ENCODE measurements around the gene CALCOCO2.
"Not testable (repeated sequence)": the region's sequence is repeated elsewhere in the genome, so short reads cannot be mapped to it uniquely, and the experiment has no call there.

Gene CALCOCO2

GRCh38 chr17:48830840-48831548 lies at the start of gene CALCOCO2:
TSS of gene CALCOCO2 (plus strand) at chr17:48831035. CDS start at chr17:48841708, 10,673 bp downstream.
- ATAC-seq = peak; percentile 86 to 92

DNA sequence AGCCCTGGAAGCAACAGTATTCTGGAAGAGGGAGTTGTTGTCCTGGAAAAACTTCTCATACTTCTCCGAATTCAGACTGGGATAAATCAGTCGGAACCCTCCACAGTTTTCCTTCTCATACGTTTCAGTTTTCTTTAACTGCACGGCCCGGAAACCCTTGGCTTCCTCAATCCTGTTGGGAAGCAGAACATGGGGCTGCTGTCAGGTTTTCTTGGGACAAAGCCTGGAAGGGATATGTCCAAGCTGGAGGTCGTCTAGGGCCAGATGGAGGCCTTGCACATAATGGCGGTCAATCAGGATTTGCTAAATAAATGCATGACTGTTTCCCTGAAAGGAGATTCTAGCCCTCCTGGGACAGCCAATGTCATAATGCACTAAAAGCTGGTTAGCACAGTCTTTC lies 43.0 kb upstream of the CALCOCO2 start:
- no peak for ATAC-seq

- no peak for ATAC-seq
Measured at GRCh38 chr17:48790607-48791127, 40.2 kb upstream of the CALCOCO2 start.

- ATAC-seq = peak; percentile 60 to 76
Measured at GRCh38 chr17:48791128-48792032, 39.5 kb upstream of the CALCOCO2 start.

GRCh38 chr17:48792033-48792798 lies 38.6 kb upstream of the CALCOCO2 start:
- ATAC-seq = no peak

- ATAC-seq = no peak
Measured at GRCh38 chr17:48795444-48796162, 35.2 kb upstream of the CALCOCO2 start.

DNA sequence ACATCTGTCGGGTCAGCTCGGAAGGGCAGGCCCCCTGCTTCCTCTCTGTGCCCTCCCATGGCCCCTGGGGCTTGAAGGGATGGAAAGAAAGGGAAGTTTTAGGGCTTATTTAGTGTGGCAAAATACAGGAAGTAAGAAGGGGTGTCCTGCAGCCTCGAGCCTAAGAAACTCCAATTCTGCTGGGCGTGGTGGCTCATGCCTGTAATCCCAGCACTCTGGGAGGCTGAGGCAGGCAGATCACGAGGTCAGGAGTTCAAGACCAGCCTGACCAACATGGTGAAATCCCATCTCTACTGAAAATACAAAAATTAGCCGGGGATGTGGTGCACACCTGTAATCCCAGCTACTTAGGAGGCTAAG lies 34.7 kb upstream of the CALCOCO2 start:
- ATAC-seq = not testable (repeated sequence)

DNA sequence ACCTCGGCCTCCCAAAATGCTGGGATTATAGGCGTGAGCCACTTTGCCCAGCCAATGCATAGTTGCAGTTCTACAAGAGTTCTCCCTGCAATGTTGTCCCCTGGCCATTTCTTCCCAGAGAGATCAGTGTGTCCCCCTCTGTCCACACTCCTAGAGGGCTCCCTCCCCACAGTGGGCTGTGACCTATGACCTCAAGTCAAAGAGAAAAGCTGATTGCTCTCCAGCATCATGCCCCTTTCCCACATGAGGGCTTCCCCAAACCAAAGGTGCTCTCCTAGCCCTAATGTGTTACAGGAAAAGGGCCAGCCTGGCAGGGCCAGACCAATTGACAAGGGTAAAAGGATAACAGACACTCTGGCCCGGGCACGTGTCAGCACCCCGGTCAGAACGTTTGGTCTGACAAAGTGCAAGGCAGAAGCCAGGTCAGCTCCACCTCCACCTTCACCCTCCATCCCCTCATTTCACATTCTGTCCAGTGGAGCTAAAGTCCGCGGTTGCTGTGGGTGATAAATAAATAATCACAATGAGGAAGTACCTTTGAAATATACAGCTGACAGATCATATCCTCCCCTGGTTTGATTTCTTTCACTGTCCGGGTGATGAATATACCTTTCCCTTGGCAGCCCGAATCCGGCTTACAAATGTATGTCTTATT lies 31.6 kb upstream of the CALCOCO2 start:
- no peak for ATAC-seq

DNA sequence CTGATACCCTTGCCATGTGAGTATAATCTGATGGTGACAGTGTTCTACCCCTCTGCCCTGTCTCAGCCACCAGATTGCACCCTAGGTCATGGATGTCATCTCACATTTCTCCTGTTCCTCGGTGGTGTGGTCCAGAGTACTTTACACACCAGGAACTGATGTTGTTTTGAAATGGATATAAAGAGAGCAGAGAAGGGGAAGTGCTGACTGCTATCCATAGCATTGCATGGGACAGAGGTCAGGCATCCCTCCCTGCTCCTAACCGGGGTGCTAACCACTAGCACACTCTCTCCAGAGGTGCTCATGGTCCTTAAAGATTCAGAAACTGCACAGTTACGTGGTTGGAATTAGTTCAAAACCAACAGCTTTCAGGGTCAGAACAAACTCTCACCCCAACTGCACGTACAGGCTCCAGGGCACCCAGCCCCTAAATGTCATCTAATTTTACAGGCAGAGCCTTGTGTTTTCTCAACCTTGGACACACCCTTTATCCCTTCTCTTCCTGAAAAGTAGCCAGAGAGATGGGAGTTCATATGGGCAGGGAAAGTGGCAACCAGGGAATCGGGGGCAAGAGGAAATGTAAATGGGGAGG lies 30.1 kb upstream of the CALCOCO2 start:
- no peak for ATAC-seq

DNA sequence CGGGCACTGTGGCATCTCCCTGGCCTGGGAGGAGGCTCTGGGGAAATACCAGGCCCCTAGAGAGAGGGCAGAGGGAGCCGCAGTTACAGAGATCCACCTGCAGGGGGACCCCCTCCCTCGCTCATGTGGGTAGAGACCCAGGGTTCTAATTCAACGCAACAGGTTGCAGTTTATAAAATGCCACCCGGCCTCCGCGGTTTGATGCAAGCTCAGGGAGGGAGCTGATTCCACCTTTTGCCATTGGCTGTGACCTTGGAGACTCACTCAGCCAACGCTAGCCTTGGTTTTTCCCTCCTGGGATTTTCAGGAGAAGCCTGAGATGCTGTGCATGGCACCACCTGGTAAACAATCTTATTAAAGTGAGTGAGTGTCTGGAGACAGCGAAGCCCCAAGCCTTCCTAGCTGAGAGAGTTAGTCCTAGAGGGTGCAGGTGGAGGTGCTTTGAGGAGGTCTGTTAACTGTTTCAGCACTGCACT lies 25.9 kb upstream of the CALCOCO2 start:
- ATAC-seq = peak; percentile 81 to 88

- ATAC-seq = no peak
Measured at GRCh38 chr17:48809182-48809581, 21.7 kb upstream of the CALCOCO2 start.

- no peak for ATAC-seq
Measured at GRCh38 chr17:48812001-48812400, 18.8 kb upstream of the CALCOCO2 start.

DNA sequence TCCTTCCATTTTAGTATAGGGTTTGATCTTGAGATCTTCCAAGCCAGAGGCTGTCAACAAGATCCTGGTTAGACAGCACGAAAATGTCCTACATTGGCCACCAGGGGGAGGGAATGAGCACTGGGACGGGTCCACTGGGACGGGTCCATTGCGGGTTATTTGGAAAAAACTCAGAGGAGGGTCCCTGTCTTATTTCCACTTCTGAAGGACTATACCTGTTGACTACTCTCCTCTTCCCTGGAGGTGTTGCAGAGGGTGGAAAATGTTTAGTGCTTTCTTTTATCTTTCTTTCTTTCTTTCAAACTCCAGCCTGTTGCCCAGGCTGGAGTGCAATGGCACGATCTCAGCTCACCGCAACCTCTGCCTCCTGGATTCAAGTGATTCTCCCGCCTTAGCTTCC lies 16.3 kb upstream of the CALCOCO2 start:
- ATAC-seq = no peak

DNA sequence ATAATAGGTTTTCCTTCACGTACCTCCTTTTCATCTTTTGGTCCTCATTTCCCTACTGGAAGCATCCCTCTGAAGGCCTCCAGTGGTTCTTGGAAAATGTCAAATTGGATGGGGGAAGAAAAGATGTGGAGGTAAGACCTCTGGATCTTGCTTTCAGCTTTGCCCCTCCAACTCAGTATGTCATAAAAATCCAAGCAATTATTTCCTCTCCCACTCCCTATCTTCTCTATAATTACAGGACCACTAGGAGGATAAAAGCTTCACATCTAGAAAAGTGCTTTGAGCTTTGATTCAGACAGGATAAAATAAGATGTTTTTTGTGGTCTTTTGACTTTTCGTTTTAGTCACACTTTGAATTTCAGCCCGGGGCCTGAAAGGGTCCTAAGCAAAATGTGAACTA lies 15.5 kb upstream of the CALCOCO2 start:
- ATAC-seq = no peak

- ATAC-seq = no peak
Measured at GRCh38 chr17:48816438-48816773, 14.4 kb upstream of the CALCOCO2 start.

DNA sequence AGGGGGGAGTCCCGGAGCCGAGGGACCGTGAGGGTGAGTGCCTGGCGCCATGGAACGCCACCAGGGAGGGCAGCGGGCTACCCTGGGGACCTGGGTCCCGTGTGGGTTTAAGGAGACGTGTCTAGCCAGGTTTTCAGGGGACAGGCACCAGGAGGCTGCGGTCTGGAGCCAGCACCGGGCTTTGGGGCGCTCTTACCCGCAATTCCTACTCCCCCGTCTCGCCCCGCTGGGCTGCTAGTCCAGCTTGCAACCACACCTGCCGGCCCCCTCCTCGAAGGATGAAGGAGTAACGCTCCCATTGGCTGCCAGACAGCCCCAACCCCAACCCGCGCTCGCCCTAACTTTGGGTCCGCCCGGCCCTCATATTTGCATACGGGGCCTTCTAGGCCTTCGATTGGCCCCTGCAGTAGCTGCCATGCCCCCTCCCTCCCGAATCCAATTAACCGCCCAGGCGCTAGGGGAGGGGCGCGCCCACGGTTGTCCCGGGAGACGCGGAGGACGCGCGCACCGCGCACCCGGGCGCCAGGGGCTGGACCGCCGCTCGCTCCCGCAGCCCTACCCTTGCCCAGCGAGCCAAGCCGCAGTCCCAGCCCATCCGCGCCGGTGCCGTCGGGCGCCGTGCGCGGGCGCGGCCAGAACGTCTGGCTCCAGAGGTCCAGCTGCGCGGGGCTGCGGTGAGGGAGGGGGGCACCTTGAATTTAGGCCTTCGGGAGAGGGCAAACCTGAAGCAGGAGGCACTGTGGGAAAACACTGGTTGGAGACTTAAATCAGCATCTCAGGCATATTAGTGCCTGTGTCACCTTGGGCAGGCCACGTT lies 13.9 kb upstream of the CALCOCO2 start, which contains the start of gene TTLL6:
TTLL6 (minus strand) TSS at position 456 of the 817 bp plus-strand sequence; CDS start at position 299, 157 bp downstream.
- ATAC-seq = peak; percentile 98

DNA sequence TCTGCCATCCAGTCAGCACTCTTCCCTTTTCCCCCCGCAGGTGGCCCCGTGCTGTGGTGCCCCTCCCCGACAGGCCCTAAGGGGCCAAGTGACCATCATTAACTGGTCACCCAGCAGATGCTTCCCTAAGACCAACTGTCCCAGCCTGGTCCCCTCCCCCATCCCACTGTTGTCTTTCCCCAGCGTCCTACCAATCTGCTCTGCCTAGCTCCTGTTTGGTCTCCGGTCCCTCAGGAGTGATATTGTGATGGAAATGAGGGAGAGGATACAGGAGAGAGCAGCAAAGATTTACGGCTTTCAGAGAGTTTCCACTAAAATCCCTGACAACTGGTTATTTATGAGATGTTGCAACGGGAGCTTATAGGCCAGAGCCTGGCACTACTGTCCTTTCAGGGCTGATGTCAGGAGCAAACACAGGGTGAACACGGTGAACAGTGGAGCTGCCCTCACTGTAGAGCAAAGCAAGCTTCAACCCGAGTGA lies 12.4 kb upstream of the CALCOCO2 start:
- no peak for ATAC-seq

DNA sequence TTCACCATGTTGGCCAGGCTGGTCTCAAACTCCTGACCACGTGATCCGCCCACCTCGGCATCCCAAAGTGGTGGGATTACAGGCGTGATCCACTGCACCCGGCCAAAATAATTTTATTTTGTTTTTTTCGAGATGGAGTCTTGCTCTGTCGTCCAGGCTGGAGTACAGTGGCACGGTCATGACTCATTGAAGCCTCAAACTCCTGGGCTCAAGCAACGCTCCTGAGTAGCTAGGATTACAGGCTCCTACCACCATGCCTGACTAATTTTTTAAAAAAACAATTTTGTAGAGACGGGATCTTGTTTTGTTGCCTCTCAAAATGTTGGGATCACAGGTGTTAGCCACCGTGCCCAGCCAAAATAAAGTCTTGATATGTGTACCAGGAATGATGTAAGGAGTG lies 11.4 kb upstream of the CALCOCO2 start:
- ATAC-seq = no peak

DNA sequence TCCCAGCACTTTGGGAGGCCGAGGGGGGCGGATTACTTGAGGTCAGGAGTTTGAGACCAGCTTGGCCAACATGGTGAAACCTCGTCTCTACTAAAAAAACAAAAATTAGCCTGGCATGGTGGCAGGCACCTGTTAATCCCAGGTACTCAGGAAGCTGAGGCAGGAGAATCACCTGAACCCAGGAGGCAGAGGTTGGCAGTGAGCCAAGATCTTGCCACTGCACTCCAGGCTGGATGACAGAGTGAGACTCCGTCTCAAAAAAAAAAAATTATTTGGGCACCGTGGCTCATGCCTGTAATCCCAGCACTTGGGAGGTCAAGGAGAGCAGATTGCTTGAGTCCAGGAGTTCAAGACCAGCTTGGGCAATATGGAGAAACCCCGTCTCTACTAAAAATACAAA lies 9.9 kb upstream of the CALCOCO2 start:
- ATAC-seq = not testable (repeated sequence)
